GM12873 (cell line): Measurements from ENCODE around the gene RAI1.
A peak's percentile ranks its signal among the peaks of the same experiment; 100 is the strongest.

ENCODE experiments used
- CTCF ChIP-seq: IDR thresholded peaks from 2 replicates; pipeline ENCODE4 v1.5.1; 2012; ENCODE audit warnings: low read depth, mild to moderate bottlenecking, moderate library complexity, low read length, control low read depth; ENCODE audit not compliant: insufficient read depth; ENCODE audit errors: missing control alignments

The RAI1 gene

GRCh38 chr17:17811381-17812210, 130.3 kb downstream of the RAI1 start:
- TF ChIP-seq CTCF = no peak

- TF ChIP-seq CTCF = peak; percentile 97
Observed at GRCh38 chr17:17812211-17813054, 131.2 kb downstream of the RAI1 start.

- TF ChIP-seq CTCF = no peak
Observed at GRCh38 chr17:17813055-17813724, 131.9 kb downstream of the RAI1 start.

- no peak for TF ChIP-seq CTCF
Observed at GRCh38 chr17:17813725-17814095, 132.5 kb downstream of the RAI1 start.

GRCh38 chr17:17814162-17815061, 133.2 kb downstream of the RAI1 start:
- no peak for TF ChIP-seq CTCF

- no peak for TF ChIP-seq CTCF
Observed at GRCh38 chr17:17815062-17815406, 133.8 kb downstream of the RAI1 start.
